Stimulated activated CD4-positive, alpha-beta T cell treated with anti-CD3 and anti-CD28 coated beads, Interleukin-12 subunit alpha, Interleukin-12 subunit beta, amount 100 ng/mL, for 48 hours (primary cell): Measurements from ENCODE around the gene SRCIN1.

Experiments
- DNase-seq, 3 donors: peaks; one replicate each; pipeline ENCODE4 v3.0.0-alpha.2; 2020; ENCODE audit warnings: low read depth in 2 of 3, low spot score in 1 of 3

The SRCIN1 gene

DNA sequence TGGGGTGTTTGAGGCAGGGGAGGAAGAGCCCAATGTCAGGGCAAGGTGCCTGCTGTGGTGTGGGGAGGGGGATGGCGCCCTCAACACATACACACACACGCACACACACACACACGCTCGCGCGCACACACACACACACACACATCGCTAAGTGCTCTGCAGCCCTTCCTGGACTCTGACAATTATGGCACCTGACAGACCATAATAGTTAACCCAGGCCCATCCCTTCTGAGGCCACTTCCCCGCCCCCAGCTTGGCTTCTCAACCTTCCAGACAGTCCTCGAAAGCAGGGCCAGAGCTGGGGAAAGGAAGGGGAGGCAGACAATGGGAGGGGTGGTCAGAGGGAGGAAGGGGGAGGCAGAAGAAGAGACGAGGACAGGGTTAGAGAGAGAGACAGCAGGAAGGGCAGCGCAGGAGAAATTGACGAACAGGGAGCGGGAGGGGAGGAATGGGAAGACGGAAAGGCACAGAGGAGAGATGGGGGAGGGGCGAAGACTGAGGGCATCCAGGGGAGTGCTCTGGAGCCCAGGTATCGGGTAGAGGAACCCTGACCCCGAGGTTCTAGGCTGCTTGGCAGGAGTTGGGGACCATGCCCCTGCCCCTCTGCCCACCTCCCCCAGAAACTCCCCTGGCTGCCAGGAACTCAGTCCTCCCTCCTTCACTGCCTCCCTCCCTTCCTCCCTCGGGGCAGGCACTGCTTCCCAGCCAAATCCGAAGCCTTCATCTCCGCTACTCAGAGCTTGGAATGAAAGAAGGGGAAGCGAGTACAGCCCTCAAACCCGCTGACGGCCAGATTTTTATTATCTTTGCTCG, 4.0 kb downstream of the SRCIN1 start:
- DNase-seq = no peak

- no peak for DNase-seq
Measured at GRCh38 chr17:38600906-38601305, 4.8 kb downstream of the SRCIN1 start.

DNA sequence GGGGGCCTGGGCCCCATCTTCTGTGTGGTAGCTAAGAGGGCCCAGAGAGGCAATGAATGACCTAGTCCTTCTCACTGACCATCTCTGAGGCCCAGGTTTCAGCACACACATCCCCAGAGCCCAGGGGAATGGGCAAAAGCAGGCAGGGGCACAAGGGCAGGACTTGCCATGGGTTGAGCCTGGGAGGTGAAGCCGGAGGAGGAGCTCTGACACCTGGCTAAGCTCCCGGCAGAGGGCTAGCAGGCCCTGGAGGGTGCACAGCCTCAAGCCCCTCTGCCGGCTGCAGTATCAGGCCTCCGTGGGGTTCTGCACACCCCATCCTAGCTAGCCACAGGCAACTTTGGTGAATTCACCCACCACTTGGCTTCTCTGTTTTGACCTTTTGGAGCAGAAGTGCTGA, 5.3 kb downstream of the SRCIN1 start:
- no peak for DNase-seq

- no peak for DNase-seq
Measured at GRCh38 chr17:38599398-38599856, 6.3 kb downstream of the SRCIN1 start.

DNA sequence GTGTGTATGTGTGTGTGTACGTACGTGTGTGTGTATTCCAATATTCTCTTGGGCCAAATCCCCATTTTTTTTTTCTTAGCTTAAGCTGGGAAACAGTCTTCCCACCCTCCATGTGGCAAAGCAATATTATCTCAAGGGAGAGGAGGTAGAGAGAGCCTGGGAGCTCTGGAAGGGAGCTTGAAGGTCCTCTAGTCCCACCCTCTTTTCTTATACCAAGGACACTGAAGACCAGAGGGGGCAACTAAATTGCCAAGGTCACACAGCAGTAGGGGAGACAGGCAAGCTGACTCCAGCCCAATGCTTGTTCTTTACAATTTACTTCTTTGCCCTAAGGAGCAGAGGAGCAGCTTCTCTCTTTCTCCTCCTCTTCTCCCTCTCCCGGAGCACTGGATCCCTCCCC, 6.8 kb downstream of the SRCIN1 start:
- DNase-seq = no peak

- peak in 1 of 3 donors; percentile 31 for DNase-seq
Measured at GRCh38 chr17:38598536-38598935, 7.2 kb downstream of the SRCIN1 start.

- no peak for DNase-seq
Measured at GRCh38 chr17:38597375-38597774, 8.4 kb downstream of the SRCIN1 start.

- no peak for DNase-seq
Measured at GRCh38 chr17:38596651-38597050, 9.1 kb downstream of the SRCIN1 start.

DNA sequence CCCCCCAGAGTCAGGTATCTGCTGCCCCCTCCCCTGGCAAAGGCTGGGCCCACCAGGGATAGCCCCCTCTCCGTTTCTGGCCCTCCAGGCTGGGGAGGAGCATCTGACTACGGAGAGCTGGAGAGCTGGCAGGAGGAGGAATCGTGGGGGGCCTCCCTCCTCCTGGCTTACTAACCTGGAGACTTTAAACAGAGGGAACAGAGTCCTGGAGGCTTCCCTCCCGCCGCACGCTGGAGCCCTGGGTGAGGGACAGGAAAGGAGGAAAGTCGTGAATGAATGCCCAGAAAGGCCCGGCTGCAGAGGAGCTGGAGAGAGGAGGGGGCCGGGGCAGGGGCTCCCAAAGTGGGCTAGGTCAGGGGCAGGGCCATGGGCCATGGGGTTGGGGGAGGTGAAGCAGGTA, 9.9 kb downstream of the SRCIN1 start:
- no peak for DNase-seq

GRCh38 chr17:38594152-38594551, 11.6 kb downstream of the SRCIN1 start:
- no peak for DNase-seq

- no peak for DNase-seq
Measured at GRCh38 chr17:38592487-38592886, 13.3 kb downstream of the SRCIN1 start.

DNA sequence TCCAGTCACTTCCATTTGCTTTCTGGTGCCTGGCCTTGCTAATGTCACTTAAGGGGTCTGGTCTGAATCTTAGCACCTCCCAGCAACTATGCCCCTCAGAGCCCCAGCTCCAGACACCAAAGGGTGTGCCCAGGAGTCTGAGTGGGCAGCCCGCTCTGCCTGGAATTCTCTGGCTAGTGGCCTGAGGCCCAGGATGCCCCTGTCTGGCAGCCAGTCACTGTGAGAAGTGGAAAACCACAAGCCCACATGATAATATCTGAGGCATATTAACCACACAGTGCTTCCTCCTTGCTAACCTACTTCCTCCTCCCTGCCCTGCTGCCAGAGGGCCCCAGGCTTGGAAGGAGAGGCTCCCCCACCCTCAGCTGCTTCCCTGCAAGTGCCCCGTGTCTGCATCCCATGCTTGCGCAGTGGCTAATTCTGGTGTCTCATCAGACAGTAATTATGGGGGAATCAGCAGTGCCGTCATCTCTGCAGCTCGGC, 14.0 kb downstream of the SRCIN1 start:
- DNase-seq = no peak

GRCh38 chr17:38590988-38591758, 14.6 kb downstream of the SRCIN1 start:
- DNase-seq = no peak

DNA sequence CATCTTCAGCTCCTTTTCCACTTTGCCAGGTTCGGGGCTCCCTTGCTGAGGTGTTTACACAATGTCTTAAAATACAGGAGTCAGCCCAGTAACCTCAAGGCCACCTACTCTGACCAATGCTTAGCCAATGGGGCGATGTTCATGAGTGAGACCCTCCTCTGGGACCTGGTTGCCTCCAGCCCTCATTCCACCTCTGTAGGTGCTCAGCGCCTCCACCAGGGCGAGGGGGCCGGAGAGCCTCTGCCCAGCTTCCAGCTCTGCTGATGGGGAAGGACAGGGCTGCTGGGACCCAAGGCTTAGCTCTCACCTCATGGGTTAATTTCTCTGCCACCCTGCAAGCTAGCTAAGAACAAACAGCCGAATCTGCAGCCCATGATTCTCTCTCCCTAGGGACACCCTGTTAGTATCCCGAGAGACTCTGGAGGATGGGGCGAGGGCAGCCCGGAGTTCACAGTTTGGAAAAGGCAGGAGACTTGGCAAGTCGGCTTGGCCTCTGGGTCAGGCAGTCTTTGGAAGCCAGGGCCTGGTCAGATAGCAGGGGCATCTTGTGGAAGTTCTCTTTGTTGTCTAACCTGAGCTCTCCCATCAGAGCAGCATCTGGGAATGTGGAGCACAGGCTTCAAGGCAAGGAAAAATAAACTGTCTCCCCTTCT, 16.2 kb downstream of the SRCIN1 start:
- DNase-seq = no peak

- DNase-seq = no peak
Measured at GRCh38 chr17:38588788-38589174, 17.0 kb downstream of the SRCIN1 start.

DNA sequence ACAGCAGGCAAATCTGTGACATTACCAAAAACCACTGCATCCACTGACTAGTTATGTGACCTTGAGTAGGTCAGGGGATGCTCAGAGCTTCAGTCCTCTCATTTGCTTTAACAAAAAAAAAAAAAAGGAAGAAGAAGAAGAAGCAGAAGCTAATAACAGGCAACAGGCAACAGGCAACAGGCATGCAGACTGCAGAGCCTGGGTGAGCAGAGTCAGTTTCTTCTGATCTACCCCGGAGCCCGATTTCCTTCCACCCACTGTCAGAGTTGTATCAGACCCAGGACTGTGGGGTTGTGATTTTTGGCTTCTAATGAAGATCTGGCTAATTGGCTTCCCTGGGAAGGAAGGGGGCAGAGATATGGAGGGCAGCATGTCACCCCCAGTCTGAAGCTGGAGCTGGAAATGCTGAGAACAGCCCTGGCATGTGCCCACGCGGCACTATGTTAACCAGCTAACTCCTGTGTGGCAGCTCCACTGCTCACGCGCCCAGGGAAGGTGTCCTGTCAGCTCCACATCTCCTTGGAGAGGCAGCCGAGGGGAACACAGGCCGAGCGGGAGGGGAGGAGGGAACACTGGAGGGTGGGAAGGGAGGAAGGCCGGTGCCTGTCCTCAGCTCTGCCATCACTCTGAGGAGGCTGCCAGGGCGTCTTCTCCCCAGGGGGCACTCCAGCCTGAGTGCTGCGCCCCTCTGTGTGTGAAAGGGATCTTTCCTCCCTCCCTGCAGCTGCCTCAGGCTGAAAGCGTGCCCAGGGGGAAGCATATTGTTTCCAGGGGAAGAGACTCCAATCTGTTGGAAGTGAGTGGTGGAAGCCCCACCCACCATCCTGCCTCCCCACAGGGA, 17.6 kb downstream of the SRCIN1 start:
- DNase-seq = no peak

DNA sequence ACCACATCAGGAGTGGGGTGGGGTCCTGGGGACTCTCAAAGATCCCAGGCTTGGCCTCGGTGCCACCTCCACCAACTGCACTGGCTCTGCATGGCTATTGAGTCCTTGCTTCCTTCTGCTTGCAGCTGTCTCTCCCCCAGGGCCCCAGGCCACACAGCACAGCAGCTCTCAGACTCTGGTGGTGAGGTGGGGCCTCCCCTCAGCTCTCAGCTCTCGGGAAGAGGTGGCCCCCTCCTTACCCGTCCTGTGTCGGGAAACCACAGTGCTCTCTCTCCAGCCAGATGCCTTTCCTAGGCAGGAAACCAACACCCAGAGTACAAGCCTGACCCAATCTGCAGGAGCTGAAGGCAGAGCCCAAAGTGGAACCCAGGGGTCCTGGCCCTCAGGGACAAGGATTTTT, 18.5 kb downstream of the SRCIN1 start:
- DNase-seq = no peak

DNA sequence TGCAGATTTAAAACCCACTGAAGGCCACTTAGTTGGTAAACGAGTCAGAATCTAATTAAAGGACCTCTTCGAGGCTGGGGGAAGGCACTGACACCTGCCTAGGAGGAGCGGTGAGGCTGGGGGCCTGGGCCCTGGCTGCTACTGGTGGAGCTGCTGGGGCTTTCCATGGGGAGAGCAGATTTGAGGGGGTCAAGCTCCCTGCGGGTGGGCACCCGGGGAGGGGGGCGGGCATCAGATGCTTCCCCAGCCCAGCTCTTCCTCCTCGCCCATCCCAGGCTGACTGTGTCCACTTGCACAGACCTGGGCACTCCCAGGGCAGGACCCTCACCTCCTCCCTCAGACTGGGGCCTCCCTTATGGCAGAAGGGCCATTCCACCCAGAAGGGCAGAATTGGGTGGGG, 19.0 kb downstream of the SRCIN1 start:
- DNase-seq = no peak

- DNase-seq = no peak
Measured at GRCh38 chr17:38585918-38586529, 19.7 kb downstream of the SRCIN1 start.
